SK-N-SH treated with all-trans-retinoic acid at 6 μM for 48 hours (cell line): Measurements from ENCODE around the gene WDR88.

Source experiments
- PATZ1 ChIP-seq: fragments of 250-450 bp; sonication (Bioruptor Pico); IDR thresholded peaks from 2 replicates; pipeline ENCODE4 v1.8.0; 2020; ENCODE audit warnings: mild to moderate bottlenecking, moderate library complexity, borderline replicate concordance
- TSHZ2 ChIP-seq: fragments of 250-450 bp; sonication (Bioruptor Pico); IDR thresholded peaks from 2 replicates; pipeline ENCODE4 v1.5.0; 2020; ENCODE audit warnings: mild to moderate bottlenecking, moderate library complexity

- TF ChIP-seq TSHZ2, result no peak
- TF ChIP-seq PATZ1 (CRISPR knock-in tag), result no peak
Observed at GRCh38 chr19:33171916-33172359, 40.0 kb downstream of the WDR88 start.
